Endometrium (tissue), 2 donors: ENCODE measurements around the gene SLC25A44.

Source experiments
- FAIRE-seq: peaks from 2 replicates; lab custom pipeline; 2012; peaks lifted over from hg19 to GRCh38; lab: Jason Lieb, UNC
- donor health status: control.
- donor health status: control.

The SLC25A44 gene

GRCh38 chr1:156241926-156242325 lies 48.0 kb downstream of the SLC25A44 start, which contains the start of gene BGLAP:
Gene BGLAP, plus strand, starts transcription at chr1:156242184. Its CDS starts 48 bp downstream, at chr1:156242232.
- FAIRE-seq: no peak

GRCh38 chr1:156242738-156243137 lies 48.8 kb downstream of the SLC25A44 start:
- FAIRE-seq: no peak

- no peak for FAIRE-seq
Observed at GRCh38 chr1:156244126-156244525, 50.2 kb downstream of the SLC25A44 start.

GRCh38 chr1:156244712-156245111 lies 50.8 kb downstream of the SLC25A44 start:
- no peak for FAIRE-seq

GRCh38 chr1:156245451-156246232 lies 51.7 kb downstream of the SLC25A44 start:
- FAIRE-seq: no peak

GRCh38 chr1:156246241-156246780 lies 52.4 kb downstream of the SLC25A44 start:
- FAIRE-seq: no peak

- no peak for FAIRE-seq
Observed at GRCh38 chr1:156246781-156247459, 53.0 kb downstream of the SLC25A44 start.

- FAIRE-seq: no peak
Observed at GRCh38 chr1:156247460-156248322, 53.8 kb downstream of the SLC25A44 start, which contains the start of gene PAQR6. Gene PAQR6, minus strand, starts transcription at chr1:156248056. Its CDS starts 1,325 bp downstream, at chr1:156246731.

- FAIRE-seq: no peak
Observed at GRCh38 chr1:156248323-156248683, 54.4 kb downstream of the SLC25A44 start.

GRCh38 chr1:156249593-156249992 lies 55.7 kb downstream of the SLC25A44 start:
- no peak for FAIRE-seq

- no peak for FAIRE-seq
Observed at GRCh38 chr1:156251527-156251926, 57.6 kb downstream of the SLC25A44 start.

- FAIRE-seq: no peak
Observed at GRCh38 chr1:156253634-156254033, 59.7 kb downstream of the SLC25A44 start.

GRCh38 chr1:156257711-156258110 lies 63.8 kb downstream of the SLC25A44 start:
- no peak for FAIRE-seq

GRCh38 chr1:156258859-156259258 lies 65.0 kb downstream of the SLC25A44 start:
- no peak for FAIRE-seq

GRCh38 chr1:156259805-156260204 lies 65.9 kb downstream of the SLC25A44 start:
- no peak for FAIRE-seq

- no peak for FAIRE-seq
Observed at GRCh38 chr1:156260896-156261295, 67.0 kb downstream of the SLC25A44 start.
